Hypothalamus (tissue), 51 donors: ENCODE results near the gene FHOD3.

ENCODE experiments used
- DNase-seq, 51 donors: peaks; one replicate each; lab custom pipeline; 2025; lab: John Stamatoyannopoulos, UW

The FHOD3 gene

DNA sequence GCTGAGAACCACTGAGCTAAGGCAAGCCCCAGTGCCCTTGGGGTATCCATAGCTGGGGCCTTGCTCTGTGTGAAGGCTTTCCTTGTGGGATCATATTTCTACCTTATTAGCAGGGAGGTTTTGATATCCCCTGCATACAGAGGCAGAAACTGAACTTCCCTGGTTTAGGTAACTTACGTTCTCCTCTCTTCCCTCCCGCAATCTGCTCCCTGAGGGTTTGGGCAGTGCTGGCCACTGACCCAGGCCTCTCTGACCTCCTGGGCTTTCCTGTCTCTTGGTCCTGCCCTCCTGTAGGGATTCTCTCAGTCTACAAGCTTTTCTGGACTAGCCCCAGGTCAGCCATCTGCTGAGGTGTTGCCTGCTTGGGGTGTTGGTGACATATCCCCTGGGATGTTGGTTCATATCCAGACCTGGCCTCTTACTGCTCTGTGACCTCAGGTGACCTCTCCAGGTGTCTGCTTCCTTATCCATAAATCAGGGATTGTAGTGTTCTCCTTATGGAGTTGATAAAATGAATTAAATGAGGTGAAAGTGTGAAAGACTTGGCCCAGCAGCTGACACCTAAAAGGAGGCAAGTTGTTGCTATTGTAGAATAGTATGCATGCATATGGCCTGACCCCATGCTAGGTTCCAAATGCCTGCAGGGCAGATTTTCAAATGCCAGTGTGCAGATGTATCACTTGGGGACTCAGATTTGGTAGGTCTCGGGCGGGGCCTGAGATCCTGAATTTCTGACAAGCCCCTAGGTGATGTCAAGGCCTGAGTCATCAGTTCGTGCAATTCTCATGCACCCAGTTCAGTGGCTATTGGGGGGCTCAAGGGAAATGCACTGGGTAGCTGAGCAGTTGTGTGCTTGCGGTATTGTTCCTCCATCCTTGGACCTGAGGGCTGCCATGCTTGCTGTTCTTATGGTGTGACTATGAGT lies 106.6 kb downstream of the FHOD3 start:
- DNase-seq, result no peak

DNA sequence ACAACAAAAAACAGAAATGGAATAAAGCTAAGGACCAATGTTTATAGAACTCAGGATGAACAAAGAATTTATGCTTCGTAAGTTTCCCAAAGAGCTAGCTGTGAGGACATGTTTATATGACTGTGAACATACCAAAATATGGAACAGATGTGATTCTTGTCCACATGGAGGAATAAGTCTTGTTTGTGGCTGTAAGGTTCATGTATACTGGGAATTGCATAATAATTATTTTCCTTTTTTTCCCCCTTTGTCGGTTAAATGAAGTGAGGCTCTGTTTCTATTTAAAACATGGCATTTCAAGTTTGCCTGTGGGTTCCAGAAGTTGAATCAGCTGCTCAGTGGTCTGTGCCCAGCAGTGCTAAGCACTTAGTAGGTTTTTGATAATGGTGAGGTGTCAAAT lies 108.1 kb downstream of the FHOD3 start:
- no peak for DNase-seq

DNA sequence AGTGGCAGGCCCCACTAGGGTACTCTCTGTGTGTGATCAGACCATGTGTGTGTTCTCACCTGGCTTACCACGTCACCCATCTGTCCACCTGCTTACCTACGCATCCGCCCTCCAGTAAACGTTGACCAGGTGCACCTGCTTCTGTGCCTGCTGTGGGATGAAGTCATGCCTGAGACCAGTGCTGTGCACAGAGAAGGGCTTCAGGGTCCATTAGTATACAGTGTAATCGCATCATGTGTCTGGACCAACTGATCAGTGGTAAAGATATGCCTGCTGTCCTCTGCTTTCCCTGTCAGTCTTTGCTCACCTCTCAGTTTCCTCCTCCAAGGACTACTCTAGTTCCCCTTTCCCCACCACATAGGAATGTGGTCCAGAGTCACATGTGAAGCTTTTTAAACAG lies 109.3 kb downstream of the FHOD3 start:
- no peak for DNase-seq

DNA sequence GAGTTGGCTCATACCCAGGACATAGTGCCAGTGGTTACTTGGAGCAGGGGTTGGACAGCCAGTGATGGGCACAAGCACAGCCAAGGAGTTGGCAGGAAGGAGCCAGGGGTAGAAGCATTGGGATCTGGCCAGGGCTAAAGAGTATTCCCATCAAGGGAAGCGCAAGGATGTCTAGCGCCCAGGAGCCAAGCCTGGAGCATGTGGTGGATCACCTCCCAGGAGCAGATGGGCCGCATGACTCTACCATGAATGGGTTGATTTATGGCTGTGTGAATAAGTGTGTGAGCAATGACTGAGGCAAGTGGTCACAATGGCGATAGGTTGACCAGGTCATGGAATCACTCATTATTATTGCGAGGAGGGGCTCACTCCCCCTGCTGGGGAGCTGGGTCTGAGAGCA lies 111.1 kb downstream of the FHOD3 start:
- no peak for DNase-seq

DNA sequence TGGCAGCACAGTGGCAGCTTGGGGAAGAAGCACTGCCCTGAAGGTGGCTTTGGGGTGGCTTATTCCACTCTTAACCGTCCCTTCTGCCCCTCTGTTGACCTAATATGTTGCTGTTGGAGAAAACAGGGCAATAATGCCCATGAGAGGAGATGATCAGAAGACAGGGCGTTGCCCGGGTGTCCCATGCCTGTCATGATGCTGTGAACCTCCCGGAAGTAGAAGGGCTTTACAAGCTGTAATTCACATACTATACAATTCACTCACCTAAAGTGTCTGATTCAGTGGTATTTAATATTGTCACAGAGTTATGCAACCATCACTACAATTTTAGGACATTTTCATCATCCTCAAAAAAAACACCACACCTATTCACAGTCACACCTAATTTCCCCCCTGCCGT lies 112.3 kb downstream of the FHOD3 start:
- DNase-seq, result no peak

DNA sequence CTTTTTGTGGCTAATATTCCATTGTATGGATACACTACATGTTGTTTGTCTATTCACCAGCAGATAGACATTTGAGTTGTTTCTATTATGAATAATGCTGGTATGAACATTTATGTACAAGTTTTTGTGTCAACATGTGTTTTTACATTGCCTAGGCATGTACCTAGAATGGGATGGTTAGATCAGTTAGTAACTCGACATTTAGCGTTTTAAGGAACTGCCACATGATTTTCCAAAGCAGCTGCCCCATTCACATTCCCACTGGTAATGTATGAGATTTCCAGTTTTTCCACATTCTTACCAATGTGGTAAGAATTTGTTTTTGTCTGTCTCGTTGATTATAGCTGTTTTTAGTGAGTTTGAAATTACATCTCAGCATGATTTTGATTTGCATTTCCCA lies 112.8 kb downstream of the FHOD3 start:
- no peak for DNase-seq

DNA sequence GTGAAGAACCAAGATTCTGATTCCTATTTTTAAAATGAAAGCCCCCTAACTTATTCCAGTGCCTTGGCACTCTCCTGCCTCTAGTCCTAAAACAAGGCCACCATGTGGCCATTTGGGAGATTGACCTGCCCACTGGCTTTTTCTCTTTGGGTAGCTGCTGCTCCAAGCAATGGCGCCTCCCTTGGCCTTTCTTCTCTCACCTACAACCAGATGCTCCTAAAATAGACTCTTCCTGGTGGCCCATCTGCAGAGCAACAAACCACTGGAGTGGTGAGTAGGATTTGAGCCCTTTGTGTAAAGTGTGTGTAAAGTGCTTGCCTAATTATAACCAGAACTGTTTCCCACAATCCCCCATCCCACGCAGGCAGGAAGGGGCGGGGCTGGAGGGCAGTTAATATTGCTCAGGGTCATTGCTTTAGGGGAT lies 114.2 kb downstream of the FHOD3 start:
- no peak for DNase-seq

DNA sequence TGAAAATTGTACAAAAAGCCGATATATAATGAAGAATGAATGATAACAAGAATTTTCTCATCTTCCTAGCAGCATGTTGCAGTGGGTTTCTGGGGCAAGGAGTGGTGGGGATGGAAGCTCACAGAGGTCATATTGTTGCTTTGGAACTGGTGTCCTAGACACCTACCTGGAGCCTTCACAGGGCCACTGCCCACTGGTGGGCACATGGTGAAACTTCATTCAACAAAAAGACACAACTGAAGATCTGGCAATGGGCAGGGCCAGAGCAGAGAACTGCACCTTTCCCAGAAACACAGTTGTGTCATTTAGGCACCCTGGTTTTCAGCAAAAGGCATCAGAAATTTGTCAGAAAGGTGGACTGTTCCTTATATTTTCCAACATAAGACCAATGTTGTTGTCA lies 115.3 kb downstream of the FHOD3 start:
- DNase-seq, result no peak

DNA sequence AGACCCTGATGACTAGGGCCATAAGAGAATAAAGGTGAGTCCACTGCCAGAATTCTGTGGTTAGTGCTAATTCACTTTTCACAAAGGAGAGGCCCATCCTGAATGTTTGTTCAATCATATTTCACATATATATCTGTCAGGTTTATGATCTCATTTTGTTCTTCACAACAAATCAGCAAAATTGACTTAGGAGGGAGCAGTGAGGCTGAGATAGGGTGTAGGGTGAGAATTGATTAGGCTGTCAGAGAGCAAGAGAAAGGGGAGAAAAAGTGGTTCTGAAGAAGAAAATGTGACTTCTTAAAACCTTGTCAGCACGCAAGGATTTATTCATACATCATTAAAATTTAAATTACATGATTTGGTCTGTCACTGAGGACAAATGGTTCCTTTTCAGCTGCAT lies 117.7 kb downstream of the FHOD3 start:
- DNase-seq, result no peak

DNA sequence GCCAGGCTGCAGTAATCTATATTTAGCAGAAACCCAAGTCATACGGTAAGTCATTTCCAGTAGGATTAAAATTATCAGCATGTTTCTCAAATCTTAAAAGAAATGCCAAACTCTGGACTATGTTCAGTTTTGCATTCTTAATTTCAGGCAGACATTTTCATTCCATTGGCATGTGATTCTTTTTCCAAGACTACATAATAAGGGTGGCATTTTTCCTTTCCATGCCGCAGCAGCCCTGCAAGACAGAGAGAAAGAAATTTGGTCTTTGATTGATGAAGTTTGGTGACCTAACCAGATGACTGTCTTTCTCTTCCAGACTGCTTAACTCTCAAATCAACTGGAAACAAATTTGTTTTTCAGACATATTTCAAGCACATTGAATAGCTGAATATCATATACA lies 118.1 kb downstream of the FHOD3 start:
- no peak for DNase-seq

DNA sequence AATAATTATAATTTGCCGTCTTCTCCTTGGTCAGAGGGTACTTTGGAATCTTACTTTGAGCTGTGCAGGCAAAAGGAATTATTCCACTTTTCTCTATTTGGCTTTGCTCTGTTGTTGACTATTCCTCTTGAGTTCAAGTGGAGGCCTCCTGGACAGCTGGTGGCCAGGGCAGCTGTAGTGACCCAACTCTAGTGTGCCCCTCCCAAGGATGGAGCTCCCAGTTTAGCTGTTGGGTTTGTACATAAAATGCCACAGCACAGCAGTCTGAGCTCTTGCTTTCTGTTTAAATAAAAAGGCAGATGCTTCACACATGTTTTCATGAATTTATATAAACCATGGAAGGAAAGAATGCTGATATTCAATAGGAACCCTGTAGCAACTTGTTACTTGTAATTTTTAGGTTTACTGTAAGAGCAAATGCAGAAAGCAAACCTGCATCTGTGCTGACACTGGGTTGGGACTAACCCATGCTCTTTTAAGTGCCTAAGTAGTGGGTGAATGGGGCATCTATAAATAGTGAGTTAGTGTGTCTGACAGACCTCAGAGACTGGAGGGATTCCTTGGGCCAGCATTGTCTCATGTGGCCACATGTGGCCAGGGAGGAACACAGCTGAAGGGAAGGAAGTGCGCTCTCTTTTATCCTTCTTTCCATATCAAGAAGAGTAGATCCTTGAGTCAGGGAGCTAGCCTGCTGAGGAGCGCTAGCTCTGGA lies 121.8 kb downstream of the FHOD3 start:
- no peak for DNase-seq

DNA sequence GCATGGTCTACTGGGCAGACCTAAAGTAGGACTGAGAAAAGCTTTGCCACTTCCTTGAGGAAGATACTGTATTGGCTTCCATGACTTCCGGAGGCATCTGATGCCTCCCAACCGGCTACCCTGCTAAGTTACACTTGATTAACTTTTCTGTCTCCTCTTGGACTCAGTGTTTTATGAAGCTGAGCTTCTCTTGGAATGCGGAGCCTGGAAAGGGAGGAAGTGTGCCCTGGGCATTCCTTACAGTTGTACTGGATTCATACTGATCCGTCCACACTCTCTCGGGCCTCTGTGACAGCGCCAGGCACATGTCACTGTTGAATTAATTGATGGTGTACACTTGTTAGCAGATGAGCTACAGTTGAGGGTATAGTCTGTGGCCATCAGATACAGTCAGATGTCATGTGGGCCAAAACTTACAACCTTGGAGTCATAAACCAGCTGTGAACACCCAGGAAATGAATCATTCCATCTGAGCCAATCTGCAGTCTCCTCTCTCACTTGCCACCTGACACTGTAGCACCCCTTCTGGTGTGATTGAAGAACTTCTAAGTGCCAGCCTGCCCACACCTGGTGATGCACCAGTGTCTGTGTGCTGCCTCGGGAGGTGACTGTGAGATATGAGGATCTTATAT lies 122.5 kb downstream of the FHOD3 start:
- DNase-seq, result no peak

DNA sequence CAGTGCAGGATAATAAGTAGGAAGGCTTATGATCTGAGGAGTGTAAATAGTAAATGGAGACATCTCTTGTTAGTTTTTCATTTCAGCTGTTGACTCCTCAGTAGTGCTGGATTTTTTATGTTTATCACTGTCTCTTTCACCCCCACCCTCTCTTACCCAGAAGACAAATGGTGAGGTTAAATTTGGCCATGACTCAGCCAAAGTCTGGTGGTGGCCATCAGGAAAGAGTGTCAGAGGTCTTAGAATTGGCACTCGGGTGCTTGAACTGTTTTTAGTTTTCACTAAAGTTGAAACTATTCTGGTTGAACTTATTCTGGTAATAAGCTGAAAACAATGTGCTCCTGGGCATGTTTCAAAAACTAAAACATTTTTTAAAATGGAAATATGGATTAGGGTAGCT lies 123.3 kb downstream of the FHOD3 start:
- no peak for DNase-seq

DNA sequence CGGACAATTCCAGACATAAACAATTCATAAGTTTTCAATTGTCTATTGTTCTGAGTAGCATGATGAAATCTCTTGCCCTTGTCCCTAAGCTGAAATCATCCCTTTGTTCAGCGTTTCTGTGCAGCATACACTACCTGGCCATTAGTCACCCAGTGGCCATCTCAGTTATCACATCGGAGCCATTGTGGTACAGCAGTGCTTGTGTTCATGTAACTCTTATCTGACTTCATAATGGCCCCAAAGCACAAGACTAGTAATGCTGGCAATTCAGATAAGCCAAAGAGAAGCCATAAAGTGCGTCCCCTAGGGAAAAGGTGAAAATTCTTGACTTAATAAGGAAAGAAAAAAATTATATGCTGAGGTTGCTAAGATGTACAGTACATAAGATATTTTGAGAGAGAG lies 127.2 kb downstream of the FHOD3 start:
- no peak for DNase-seq

DNA sequence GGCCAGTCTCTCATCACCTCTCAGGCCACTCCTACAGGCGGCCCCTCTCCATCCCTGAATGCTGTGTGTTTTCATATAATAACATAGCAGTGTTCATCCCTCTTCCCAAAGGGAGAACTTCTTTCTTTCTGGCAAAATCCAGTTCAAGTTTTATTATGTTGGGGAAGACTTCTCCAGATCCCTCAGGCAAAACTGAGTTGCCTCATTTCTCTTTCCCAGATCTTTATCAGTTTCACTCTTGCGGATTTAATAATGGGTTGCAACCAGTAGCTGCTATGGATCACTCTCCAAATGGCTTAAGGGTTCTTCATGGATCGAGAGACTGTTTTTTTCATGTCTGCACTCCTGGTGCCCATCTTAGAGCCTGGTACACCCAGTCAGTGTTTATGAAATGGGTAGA lies 129.9 kb downstream of the FHOD3 start:
- DNase-seq, result no peak

DNA sequence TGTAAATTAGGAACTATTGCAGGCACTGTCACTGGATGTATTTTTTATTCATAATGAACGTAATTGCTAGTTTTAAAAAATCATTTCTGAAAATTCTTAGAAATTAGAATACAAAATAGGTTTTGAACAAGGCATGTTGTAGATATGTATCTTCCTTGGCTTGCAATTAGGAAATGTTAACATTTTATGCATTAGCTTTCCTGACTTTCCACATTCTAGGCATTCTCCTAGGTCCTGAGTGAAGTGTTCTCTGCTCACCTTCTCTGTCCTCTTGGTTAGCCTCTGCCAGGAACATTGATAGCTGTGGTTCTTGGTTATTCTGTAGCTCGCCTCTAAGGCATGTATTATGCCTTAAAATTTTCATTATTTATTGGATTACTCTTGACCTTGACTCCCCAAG lies 130.3 kb downstream of the FHOD3 start:
- DNase-seq, result no peak

DNA sequence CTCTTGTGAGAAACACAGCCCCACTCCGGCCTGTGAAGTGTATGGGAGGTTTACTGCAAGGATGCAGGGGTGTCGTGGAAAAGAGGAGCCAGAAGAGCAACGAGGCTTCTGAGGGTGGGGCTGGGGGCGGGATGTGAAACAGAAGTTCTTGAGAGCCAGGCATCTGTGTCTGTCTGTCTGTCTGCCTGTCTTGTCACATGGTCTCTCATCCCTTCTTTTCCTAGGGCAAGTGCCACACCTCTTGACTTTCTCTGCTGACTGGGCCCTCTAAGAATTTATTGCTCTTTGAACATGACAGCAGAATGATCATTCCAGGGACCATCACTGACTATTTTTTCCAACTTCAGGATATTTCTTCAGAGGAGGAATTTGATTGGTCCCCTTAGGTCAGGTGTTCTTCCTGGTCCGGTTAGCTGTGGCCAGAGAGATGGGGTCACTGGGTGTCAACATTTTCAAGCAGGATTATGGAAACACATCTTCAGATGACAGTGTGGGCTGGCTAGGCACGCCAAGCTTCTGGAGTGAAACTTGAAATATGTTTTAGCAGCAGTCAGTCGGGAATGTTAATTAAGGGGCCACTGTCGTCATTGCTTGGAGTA lies 131.0 kb downstream of the FHOD3 start:
- DNase-seq, result no peak

DNA sequence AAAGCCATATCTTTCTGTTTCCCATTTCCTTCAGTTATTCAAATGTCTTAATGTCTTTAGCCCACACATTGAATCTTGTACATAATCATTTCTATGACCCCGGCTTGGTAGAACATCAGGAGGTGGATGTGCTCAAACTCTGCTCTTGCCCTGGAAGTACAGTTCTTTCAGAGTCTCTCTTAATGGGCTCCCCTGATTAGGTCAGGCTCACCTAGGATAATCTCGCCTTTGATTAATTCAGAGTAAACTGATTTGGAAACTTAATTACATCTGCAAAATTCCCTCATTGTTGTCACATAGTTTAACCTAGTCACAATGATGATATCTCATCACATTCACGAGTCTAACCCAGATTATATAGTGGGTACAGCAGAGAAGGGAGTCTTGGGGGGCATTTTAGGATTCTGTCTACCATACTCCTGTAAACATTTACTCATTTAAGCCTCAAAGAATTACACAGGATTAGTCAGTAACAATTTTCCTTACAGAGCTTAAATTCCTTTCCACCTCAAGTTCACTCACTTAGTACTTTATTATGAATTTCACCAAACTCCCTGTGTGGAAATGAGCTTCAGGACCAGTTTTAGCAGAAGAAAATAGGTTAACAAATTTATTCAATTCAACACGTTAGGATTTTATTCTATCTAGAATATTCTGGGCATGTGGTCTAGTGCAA lies 135.5 kb downstream of the FHOD3 start:
- DNase-seq, result no peak

DNA sequence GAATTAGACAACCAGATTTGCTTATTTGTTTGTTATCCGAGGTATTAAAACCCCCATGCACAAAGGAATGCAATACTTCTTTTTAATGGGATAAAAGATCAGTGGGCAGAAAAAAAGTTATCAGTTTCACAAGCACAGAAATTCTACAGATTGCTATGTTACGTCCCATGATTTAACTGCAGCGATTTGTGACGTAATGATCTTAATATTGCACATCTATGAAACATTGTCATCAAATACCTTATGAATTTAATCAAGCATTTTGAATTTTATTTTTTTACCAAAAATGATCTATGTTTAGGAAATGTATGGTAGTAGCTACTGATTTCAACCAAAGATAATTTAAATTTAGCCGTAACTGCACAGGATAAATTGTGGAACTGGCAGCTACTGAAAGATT lies 138.9 kb downstream of the FHOD3 start:
- no peak for DNase-seq

DNA sequence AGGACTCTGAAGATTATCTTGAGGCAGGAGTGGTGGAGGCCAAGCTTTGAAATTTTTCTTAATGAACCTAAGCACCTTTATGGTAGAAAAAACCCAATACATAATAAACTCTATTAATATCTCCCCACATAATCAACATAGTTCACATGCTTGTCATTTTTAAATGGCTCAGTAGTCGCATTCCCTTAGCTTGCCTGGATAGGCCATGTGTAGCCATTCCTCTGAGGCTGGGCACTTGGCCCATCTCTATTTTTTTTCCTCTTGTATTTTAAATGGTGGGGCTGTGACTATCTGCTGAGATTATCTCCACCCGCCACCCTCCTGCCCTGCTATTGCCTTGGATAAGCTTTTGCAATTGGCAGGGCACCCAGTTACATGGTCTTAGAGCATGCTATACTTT lies 143.1 kb downstream of the FHOD3 start:
- no peak for DNase-seq
